Measurements from ENCODE around the gene TMEM109. TPM values are rescaled to one million over a fixed set of nuclear protein-coding genes. Genes with fewer than 3 reads are reported as not detected.

Gene TMEM109
- total and polyA plus RNA-seq, 2 of the 13 experiments (the other 11 are each of a cell fraction or from before 2014, with no cell fraction given): 7.7 to 18.0 TPM

DNA sequence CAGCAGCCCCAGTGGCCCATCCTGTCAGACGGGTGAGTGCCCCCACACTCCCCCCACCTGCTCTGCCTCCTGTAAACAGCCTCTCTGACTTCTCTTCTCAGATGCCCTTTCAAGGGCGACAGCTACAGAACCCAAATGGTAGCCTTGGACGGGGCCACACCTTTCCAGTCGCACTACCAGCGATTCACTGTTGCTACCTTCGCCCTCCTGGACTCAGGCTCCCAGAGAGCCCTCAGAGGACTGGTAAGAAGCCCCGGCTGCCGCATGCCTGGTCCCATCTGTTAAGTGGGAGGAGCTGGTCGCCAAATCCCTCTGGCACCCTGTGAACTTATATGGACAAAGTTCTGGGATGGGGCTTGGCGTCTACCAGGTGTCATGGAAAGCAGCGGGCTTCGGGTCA, 40.4 kb upstream of the TMEM109 start:
- TF ChIP-seq ZNF580 (CRISPR knock-in tag; IDR thresholded peaks at IDR 0.05; ENCODE audit: borderline replicate concordance, low read depth): no peak
- no peak for TF ChIP-seq ZNF503 (CRISPR knock-in tag; IDR thresholded peaks at IDR 0.05)
- TF ChIP-seq BHLHE40 (IDR thresholded peaks at IDR 0.05; ENCODE audit: low read length): no peak
- no peak for TF ChIP-seq TAF1 (CRISPR knock-in tag; IDR thresholded peaks at IDR 0.05)
- TF ChIP-seq ZNF816 (CRISPR knock-in tag; IDR thresholded peaks at IDR 0.05; ENCODE audit: borderline replicate concordance): no peak
- TF ChIP-seq ZNF615 (CRISPR knock-in tag; IDR thresholded peaks at IDR 0.05; ENCODE audit: borderline replicate concordance): no peak
- no peak overlapping the region for H3K9ac ChIP-seq (ENCODE audit: insufficient read depth, low read depth, low read length)
- no peaks in the 10 kb centered on the region; a peak in 1 of 5 replicates for H3K27me3 ChIP-seq (ENCODE audit: control insufficient read depth in 1 of 2, insufficient read depth in 2 of 2, low read length in 2 of 2)
- CTCF ChIA-PET (ENCODE audit: low intra/inter-chr PET ratio, low total read pairs): no interaction called here
- no peak for ATAC-seq
- H3K4me2 ChIP-seq (ENCODE audit: low read depth, low read length): no peak overlapping the region
- POLR2A ChIA-PET: no interaction called here
- H3K79me2 ChIP-seq (ENCODE audit: insufficient read depth, low read length): no peaks in the 10 kb centered on the region
- no peak overlapping the region; a peak in 1 of 6 replicates for H3K4me3 ChIP-seq (replicated peaks in 1 of 3; ENCODE audit: insufficient read depth in 1 of 3, low read depth in 2 of 3, low read length in 3 of 3)
- no peak for DNase-seq (ENCODE audit: low spot score)
- H3K36me3 ChIP-seq (replicated peaks in 1 of 2; ENCODE audit: control insufficient read depth in 1 of 2, insufficient read depth in 2 of 2, low read length in 2 of 2): no peaks in the 10 kb centered on the region
- intact Hi-C loops (cut with micrococcal nuclease; ENCODE audit: unreplicated experiment) (no loop called here), in situ Hi-C loops (cut with HindIII; ENCODE audit: extremely low pct_ligation_motif_present, low pct_unique_long_range_greater_than_20kb) (no loop called here)
- BruUV-seq (replicated peaks): no TSS peak
- H3K9me3 ChIP-seq (ENCODE audit: low read length): no peaks in the 10 kb centered on the region
- no peak overlapping the region for H2AFZ ChIP-seq (ENCODE audit: low read length)
- FAIRE-seq: no peak
- 75% methylated on average over 11 of the region's 12 CpGs for WGBS (ENCODE audit: low lambda C conversion rate)
- no peak overlapping the region for H3K27ac ChIP-seq (ENCODE audit: extremely low read length, insufficient read depth, low read length)
- peaks cover 32% of the 10 kb centered on the region for H3K4me1 ChIP-seq (ENCODE audit: insufficient read depth, low read length)
- no peaks in the 10 kb centered on the region for H4K20me1 ChIP-seq (ENCODE audit: insufficient read depth, low read length)
